GM12865 (cell line): ENCODE measurements around the gene MRM2.

Source experiments
- DNase-seq: peaks from one replicate; pipeline ENCODE4 v3.0.0; 2010; ENCODE audit warnings: low read depth
- H3K4me3 ChIP-seq: 2 replicates; pipeline ENCODE4 v1.5.1; 2011; ENCODE audit warnings: mild to moderate bottlenecking, low read depth, low read length, control low read depth
- CTCF ChIP-seq: IDR thresholded peaks from 2 replicates; pipeline ENCODE4 v1.5.1; 2011; ENCODE audit warnings: low read length, control low read depth, low read depth, inconsistent platforms; ENCODE audit not compliant: insufficient read depth; ENCODE audit errors: missing control alignments

Gene MRM2

DNA sequence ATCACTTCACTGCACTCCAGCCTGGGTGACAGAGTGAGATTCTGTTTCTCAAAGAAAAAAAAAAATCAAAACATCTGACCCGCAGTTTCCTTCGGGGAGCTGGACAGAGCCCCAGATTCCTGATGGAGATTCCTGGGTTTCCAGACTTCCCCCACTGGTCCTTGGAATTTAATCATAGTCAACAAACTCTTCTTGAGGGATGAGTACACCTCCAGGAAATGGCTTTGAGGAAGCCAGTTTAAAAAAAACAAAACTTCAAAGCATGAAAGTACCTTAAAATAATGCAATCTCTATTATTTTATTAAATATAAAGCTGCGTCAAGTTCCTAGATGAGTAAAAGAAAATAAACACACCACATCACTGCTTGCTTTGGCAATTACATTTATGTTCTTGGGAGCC, 8.1 kb downstream of the MRM2 start:
- H3K4me3 ChIP-seq, result no peak overlapping the region
- TF ChIP-seq CTCF, result no peak
- DNase-seq, result no peak

GRCh38 chr7:2232766-2233520, 9.1 kb downstream of the MRM2 start, which contains the start of gene MAD1L1:
MAD1L1 (minus strand) TSS chr7:2232945; CDS start chr7:2230133, 2,812 bp downstream.
- DNase-seq, result peak; percentile 93
- peak within 1 kb of the TSS; percentile 90 for H3K4me3 ChIP-seq
- no peak for TF ChIP-seq CTCF

- H3K4me3 ChIP-seq, result peak overlapping the region; percentile 90
- no peak for TF ChIP-seq CTCF
- no peak for DNase-seq
Measured at GRCh38 chr7:2231992-2232765, 9.8 kb downstream of the MRM2 start.

GRCh38 chr7:2230882-2231281, 11.1 kb downstream of the MRM2 start:
- no peak for DNase-seq
- no peak for TF ChIP-seq CTCF
- no peak overlapping the region for H3K4me3 ChIP-seq

DNA sequence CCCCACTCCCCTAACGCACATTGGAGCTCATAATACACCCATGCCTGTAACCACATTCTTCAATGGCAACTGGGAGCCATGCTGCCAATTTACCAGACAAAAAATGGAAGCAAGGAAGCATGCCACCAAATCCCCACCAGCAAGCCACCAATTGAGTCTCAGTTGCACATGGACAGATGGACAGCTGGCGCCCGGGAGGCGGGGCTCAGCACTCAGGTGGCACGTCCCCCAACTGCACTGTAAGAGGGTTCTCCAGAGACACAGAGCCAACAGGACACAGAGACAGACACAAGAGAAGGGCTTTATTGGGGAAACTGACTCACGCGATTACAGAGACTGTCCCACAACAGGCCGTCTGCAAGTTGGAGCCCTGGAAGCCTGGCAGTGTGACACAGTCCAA, 11.8 kb downstream of the MRM2 start:
- TF ChIP-seq CTCF, result no peak
- no peak overlapping the region for H3K4me3 ChIP-seq
- no peak for DNase-seq

- H3K4me3 ChIP-seq, result no peak overlapping the region
- no peak for TF ChIP-seq CTCF
- DNase-seq, result no peak
Measured at GRCh38 chr7:2229467-2229866, 12.5 kb downstream of the MRM2 start.

GRCh38 chr7:2228921-2229320, 13.1 kb downstream of the MRM2 start:
- DNase-seq, result no peak
- no peak for TF ChIP-seq CTCF
- no peak overlapping the region for H3K4me3 ChIP-seq
